ENCODE data around the gene VEPH1.
A peak's percentile ranks its signal among the peaks of the same experiment; 100 is the strongest.

The VEPH1 gene

DNA sequence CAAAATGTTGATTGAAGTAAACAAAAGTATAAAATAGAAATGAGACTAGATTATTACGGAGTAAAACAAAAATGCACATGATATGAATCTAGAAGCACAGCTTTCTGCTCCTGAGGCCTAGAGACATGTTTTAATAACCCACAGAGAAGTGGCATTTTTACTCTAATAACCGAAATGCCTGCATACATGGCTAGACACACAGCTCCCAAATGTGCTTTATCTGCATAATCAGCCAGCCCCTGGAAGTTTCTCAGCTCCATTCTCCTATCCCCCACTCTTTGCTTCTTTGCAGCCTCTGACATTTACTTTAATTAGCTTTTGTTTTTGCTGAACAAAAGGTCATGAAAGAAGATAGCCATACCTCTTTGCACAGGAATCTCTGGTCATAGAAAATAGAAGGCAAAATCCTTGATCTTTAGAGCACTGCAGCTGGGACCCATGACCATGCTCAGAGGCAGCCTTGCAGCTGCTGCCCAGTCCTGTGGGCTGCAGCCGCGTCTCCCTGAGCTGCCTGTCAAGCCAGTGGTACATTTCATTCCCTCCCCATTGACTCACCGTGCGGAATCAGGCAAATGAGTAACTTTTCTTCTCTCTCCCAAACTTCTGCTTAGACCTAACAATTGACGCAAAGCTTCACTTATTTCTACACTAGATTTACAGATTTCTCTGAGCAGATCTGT lies at the start of gene VEPH1:
TSS of gene VEPH1 (minus strand) at position 501 of the 680 bp plus-strand sequence. CDS start 8,067 bp downstream, outside the sequence.
- DNase-seq = no peak

DNA sequence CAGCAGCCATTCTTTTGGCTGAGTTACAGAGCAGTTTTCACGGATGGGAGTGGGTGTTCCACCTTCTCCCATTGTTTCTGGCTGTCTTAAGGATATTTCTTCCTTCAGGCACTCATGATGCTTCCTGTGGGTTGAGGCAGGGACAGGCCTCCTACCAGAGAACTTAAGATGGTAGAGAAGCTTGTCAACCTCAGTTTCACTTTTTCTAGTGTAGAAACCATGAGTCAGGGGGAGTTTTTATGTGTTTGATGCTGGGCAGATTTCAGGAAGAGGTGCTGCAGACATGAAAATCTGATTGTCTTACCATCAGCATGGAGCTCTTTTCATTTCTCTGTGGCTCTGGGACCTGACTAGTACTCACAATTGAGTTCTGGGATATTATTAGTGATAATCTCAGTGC lies 48.7 kb upstream of the VEPH1 start:
- DNase-seq = no peak

DNA sequence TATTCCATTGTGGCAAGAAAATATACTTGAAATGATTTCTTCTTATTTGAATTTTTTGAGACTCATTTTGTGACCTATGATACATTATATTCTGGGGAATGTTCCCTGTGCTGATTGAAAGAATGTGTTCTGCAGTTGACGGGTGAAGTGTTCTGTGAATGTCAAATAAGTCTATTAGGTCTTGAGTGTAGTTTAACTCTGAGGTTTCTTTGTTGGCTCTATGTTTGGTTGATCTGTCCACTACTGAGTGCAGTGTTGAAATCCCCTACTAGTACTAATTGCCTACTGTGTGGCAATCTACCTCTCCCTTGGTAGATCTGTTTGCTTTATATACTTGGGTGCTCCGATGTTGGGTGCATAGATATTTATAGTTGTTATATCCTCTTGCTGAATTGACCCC lies 46.3 kb upstream of the VEPH1 start:
- DNase-seq = no peak

DNA sequence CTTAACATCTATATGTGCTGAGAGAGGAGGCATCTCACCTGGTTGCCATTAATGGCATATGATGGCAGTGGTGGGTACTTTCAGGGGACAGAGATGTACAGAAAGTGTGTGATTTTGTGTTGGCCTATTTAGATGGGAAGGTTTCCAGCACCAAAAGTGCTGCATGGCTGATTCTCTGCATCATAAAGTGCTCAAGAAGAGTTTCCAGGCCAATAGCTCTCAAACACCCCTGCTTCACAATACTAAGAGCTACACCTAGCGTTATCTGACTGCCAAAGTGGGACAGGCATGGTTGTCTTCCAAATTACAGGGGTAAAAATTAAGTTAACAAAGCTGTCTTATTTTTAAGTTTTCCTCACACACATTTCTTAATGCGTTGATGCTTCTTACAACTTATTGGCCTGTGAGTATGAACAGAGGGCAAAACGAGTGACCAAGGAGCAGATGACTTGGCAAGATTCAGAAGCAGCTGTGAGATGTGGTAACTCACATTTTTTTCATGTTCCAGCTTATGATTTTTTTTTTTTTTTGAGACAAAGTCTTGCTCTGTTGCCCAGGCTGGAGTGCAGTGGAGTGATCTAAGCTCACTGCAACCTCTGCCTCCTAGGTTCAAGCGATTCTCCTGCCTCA lies 41.4 kb upstream of the VEPH1 start:
- DNase-seq = no peak

DNA sequence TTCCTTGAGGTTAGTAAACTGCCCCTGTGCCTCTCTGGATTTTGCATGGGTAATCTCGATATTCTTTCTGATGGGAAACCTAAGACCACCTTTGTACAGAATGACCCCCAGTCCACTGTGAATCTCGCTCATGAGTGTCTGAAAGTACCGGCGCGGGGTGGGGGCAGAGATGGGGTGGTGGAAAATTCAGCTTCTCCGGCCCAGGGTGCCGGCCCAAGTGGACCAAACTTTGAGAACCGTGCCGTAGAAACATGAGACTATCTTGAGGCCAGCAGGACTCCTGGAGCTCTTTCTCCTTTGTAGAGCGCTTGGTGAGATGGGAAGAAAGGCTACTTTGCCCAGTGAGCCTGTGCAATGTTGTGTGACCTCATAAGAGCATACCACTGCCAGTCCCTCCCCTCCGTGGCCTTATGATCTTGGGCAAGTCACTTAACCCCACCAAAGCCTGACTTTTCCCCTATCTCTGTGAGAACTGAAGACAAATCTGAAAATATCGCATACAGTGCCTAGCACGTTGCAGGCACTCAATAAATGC lies 40.4 kb upstream of the VEPH1 start:
- no peak for DNase-seq

DNA sequence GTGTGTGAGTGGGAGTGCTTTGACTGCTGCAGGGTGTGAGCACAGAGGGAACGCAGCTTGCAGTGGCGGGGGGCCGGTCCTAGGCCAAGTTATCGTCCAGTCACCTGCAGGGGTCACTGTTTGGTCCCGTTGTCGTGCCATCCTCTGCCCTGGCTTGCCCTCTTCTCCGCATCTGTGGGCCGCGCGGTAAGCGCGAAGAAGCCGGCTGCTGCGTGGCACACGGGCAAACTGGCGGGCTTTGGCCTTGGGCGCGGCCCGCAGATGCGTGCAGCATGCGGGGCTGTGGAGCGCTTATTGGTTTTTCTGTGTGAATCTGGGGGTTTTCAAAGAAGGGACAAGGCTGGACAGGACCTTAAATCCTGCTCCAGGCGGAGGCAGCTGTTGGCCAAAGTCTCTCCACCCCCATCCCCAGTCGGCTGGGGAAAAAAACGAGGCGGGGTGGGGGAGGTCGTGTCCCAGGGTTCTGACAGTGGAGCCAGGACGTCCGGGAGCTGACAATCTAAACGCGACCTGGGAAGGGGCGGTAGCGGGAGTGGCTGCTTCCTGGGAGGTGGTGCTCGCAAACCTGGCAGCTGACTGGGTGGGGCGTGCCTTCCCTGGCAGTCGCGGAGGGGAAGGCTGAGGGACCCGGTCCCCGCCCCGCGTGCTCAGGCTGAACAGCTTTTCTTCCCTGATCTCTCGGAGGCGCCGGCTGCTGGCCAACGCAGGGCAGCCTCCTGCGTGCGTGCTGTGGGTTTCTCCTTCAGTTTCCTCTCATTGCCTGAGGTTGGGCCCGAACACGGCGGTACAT lies 39.7 kb upstream of the VEPH1 start:
- DNase-seq = peak; percentile 52

DNA sequence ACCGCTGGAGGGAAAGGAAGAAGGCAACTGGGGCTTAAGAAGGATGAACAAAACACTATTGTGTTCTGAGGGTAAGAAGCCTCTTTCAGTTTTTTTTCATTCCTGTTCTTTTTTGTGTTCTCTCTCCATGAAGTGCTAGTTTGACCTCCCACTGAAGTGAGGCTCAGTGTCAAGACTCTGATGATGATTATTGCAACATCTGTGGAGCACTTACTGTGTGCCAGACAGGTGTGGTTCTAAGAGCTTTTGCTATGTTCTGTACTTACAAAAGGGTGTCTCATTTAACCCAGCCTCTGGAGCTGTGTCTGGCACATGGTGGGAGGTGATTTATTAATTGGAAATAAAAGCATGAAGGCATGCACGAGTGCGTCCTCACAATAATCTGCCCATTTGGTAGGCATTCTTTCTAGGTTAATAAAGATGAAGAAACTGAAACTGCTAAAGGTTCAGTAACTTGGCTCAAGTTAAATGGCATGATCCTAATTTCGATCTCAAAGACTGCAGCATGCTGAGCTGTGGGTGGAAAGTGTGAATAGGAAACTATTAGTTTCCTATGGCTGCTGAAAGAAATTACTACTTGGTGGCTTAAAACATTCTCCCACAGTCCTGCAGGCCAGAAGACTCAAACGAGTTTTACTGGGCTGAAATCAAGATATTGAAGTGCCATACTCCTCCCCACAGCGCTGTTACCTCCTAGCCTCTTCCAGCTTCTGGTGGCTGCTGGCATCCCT lies 38.5 kb upstream of the VEPH1 start:
- no peak for DNase-seq

DNA sequence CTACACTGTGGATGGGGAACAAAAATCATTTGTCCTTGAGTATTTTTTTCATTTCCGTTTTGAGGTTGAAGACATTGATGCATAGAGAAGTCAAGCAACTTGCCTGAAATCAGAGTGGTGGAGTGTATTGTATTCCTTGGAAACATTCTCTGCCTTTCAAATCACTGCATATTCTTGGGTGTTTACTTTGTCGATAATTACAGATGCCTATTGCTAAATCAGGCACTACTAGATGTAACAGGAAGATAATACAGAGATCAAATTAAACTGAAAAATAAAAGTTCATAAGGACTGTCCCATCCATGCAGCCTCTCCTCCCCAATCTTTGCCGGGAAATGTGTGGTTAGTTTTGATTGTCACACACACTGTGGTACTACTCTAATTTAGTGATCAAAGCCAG lies 37.4 kb upstream of the VEPH1 start:
- DNase-seq = no peak

DNA sequence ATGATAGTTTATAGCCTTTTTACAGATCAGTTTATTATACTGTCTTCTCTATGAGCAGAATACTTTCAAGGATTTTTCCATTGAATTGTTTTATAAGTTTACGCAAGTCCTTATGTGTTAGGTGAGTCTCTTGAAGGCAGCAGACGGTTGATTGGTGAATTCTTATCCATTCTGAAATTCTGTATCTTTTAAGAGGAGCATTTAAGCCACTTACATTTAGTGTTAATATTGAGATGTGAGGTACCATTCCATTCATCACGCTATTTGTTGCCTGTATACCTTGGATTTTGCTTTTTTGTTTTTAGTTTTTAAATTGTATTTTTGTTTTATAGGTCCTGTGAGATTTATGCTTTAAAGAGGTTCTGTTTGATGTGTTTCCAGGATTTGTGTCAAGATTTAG lies 32.5 kb upstream of the VEPH1 start:
- no peak for DNase-seq

DNA sequence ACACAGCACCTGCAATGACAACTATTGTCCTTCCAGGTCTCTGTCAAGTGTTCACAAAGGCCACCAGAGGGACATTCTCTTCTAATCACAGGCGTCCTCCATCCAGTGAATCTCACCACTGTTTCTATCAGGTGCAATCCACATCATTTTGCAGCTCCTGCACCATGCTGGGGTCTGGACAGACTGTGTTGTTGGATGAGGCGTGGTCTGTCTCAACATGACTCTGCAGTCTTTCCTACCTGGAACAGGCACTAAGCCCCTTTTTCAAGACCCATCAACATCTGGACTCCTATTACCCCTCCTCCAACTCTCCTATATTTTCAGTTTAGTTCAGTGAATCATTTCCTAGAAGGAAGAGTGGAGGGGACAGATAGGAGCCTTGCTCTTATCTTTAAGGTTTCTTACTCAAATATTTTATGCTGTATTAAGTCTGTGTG lies 31.5 kb upstream of the VEPH1 start:
- DNase-seq = no peak

DNA sequence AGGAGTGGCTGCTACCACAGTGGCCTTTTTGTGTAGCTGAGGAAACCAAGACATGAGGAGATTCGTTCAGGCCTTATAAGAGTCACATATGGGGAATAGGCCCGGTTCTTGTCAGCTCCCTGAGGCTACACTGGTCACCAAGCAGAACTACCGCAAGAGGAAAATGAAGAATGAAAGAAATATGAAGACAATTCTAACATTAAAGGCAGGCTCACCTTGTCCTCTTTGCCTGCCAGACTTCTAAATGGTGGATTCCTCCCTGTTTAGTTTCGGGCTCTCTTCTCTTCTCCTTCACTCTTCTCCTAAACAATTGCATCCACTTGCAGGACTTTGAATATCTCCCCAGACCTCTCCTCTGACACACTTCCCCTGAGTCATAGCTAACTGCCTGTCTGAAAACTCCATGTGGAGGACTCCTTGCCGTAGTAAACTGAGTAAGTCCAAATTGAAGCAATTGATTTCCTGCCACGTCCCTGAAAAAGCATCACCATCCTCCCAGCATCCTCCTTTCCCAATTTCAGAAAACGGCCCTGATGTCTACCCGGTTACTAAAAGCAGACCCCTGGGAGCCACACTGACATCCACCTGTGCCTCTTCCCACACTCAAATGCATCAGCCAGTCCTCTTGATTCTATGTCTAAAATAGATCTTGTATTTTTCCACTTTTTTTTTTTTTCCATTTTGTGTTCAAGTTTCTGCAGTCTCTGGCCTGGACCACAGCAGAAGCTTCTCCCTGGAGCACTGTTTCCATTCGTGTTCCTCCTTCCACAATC lies 30.3 kb upstream of the VEPH1 start:
- no peak for DNase-seq

DNA sequence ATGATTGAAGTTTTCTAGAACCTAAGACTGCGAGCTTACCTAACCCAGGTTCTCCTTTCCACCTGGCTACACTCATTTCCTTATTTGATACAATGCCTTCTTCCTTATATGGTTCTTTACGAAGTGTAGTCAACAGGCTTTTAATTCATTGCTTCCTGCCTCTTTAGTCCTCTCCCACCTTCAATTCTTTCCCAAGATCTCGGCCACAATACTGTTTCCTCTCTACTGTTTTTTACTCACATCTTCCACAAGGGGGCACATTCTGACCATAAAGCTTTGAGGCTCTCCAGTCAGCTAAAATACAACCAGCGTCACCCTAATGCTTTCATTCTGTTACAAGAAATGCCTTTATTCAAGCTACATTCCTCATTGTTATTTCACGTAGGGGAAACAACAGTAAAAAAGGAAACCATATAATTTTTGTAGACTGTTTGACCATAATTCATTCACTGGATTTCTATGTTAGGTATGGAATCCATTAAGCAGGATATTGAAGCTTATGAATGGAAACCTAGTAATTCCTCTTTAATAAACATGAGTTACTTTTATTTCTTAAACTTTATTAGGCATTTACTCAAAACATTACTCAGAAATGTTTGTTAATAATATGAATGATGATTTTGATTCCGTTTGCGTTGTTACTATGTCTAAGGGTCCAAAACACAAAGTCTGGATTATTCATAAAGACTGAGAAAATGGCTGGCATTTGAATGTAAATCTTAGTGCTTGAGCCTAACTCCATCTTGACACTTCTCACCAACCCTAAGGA lies 29.5 kb upstream of the VEPH1 start:
- DNase-seq = no peak

DNA sequence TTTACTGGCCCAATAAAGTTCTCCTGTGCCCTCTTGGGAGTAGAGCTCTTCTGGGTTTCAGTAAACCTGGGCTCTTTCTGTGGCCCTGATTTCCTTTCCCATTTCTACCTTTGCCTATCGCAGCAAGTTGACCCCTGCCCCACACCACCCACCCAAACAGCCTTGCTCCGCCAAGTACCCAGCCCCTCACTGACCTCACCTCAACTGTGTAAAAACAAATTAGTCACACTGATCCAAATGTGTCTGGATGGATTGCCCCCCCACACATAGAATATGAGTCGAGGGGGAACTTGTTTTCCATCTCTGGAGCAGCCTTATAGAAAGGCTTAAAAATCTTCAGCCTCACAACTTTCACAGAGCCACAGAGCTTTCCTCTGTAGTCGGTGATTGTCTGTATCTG lies 28.6 kb upstream of the VEPH1 start:
- no peak for DNase-seq

DNA sequence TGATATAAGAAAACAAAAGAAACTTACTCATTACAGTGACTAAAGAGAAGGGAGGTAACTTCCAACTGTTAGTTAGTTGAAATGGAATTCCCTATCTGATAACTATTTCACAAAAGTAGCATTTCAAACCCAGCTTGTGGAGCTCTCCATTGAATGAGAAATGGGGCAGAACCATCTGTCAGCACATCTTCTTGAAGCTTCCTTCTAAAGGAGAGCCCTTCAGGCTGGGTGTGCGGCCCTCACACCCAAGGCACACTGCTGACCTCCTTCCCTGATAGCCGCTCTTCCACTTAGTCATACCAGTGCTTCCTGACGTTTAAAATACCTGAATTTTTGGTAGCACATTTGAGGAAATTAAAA lies 28.1 kb upstream of the VEPH1 start:
- no peak for DNase-seq

DNA sequence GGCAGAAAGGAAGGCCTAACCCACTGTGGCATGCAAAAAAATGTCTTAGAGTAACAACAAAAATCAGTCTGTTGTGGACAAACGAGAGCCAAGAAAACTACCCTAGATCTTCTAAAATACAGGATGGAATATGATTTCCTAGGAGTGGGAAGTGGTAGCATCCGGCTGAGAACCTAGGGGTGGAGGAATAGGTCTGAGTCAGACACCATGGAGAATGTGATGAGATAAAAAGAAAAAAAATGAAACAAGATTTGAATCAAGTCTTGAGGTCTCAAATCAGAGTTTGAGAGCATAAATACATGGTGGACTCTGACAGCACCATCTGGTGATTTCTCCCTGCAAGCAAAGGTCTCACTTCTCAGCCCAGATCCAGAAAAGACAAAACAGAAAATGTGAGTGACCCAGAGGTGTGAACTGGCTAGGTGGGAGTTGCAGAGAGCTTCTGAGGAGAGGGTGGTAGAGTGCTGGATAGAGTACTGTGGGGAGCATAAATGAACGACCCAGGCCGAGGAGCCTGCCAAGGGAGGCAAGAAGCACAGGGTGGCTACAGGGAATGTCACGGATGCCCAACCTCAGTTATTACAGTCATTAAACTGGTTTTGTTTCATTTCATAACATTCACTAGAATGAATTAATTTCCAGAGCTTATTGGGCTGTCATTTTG lies 27.6 kb upstream of the VEPH1 start:
- DNase-seq = no peak

DNA sequence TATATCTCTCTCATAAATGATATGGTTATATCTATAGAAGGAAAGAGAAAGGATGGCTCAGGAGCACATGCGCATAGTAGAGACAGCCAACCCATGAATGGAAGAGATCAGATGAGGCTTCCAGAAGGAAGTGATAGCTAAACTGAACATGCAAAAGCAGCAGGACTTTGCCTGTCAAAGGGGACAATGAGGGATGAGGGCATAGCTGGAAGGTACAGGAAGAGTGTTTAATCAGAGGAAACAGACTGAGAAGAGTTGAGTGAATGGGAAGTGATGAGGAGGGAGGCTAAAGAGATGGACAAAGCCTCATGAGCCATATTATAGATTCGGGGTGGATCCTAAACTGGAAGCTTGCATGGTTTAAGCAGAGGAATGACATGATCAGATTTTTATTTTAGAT lies 26.5 kb upstream of the VEPH1 start:
- DNase-seq = no peak

DNA sequence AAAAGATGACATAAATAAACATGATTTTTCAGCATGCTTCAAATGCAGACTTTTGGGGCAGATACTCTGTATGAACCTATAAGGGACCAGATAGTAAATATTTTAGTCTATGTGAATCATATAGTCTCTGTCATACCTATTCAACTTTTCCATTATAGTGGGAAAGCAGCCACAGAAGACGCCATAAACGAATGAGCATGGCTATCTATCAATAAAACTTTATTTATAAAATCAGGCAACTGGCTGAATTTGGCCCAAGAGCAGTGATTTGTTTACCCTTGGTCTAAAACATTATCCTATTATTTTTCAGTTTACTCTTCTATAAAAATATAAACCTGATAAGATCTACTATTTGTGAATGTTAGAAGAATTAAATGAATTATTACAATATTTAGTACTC lies 25.9 kb upstream of the VEPH1 start:
- DNase-seq = no peak

DNA sequence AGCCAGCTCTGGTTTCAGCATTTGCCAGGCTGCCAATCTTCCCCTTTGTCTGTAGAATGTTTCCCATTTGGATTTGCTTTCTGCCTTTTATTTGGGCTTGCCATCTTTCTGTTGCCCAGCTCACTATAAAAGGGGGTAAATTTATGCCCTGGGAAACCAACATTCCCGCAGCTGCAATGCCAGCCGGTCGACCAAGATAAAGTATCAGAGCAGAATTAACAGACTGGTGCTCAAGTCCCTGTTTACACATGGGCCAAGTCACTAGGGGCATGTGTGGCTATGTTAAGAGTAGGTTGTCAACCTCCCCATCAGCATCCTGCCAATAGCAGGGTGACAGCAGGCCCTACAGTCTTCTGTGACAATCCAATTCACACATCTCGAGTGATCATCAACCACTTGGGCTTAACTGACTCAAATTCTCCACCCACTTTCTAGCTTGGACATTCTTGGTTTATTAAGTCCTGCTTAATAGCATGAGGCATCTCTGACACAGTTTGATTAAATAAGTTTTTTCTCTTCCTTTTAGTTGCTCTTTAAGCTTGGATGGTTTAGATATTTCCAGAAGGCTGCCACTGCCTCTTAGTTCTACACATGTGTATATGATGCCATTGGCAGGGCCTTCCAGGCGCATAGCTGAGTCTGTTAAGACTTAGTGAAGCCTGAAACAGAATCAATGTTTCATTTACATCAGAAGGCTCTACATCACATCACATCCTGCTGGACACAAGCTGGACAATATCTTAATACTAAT lies 24.1 kb upstream of the VEPH1 start:
- DNase-seq = no peak

DNA sequence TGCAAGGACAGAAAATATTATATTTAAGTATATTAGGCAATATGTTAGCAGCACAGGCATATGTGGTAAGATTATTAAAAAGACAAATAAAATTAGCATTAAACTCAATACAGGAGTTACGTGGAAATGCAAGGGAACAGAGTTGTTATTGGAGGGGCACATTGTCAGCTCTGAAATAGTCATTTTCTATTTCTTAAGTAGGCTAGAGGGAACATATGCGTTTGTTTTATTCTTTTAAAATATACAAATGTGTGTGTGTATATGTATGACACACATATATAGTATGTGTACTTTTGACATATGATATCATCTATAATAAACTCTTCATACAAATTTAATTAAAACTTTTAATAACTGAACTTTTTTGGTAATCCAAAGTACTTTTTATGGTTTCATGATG lies 22.8 kb upstream of the VEPH1 start:
- no peak for DNase-seq

DNA sequence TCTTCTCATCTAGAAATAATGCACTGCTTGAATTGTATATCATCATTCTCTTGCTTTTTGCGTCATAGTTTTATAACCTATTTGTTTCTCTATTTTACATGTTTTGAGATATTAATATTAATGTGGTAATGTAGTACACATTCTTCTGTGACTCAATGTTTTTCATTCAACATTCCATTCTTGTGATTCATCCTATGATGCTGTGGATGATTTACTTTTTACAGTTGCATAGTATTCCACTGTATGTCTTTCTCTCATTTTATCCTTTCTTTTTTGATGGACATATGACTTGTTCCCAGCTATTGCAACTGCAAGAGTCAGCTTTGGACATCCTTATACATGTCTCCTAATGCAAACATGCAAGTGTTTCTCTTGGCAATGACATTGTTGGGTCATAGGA lies 20.6 kb upstream of the VEPH1 start:
- DNase-seq = no peak

All from 8988T (cell line).